NT2/D1 (cell line): ENCODE data around the gene SPECC1L.

Experiments
- DNase-seq: peaks from one replicate; pipeline ENCODE4 v3.0.0-alpha.2; 2011; ENCODE audit warnings: low read depth, low spot score
- H3K27me3 ChIP-seq: 2 replicates; pipeline ENCODE4 v1.6.0; 2011; ENCODE audit warnings: mild to moderate bottlenecking; ENCODE audit not compliant: insufficient read length, insufficient read depth
- H3K36me3 ChIP-seq: 2 replicates; pipeline ENCODE4 v1.6.1; 2011; ENCODE audit warnings: mild to moderate bottlenecking, low read length, mixed read lengths; ENCODE audit not compliant: insufficient read depth, insufficient read length
- H3K4me1 ChIP-seq: 2 replicates; pipeline ENCODE4 v1.5.1; 2011; ENCODE audit not compliant: insufficient read depth, insufficient read length
- H3K4me3 ChIP-seq: 2 replicates; pipeline ENCODE4 v1.5.1; 2011; ENCODE audit warnings: low read depth; ENCODE audit not compliant: insufficient read length
- H3K9ac ChIP-seq: 2 replicates; pipeline ENCODE4 v1.6.0; 2011; ENCODE audit warnings: low read depth; ENCODE audit not compliant: insufficient read length
- H3K9me3 ChIP-seq: 2 replicates; pipeline ENCODE4 v1.5.1; 2011; ENCODE audit warnings: mild to moderate bottlenecking, low read length; ENCODE audit not compliant: insufficient read depth
- SUZ12 ChIP-seq: IDR thresholded peaks from 2 replicates; pipeline ENCODE4 v1.6.1; 2011; ENCODE audit not compliant: insufficient read length, insufficient read depth; ENCODE audit errors: extremely low read depth
- YY1 ChIP-seq: IDR thresholded peaks from 2 replicates; pipeline ENCODE4 v1.6.1; 2011; ENCODE audit not compliant: insufficient read length, insufficient read depth
- ZNF274 ChIP-seq: IDR thresholded peaks from 2 replicates; pipeline ENCODE4 v1.6.1; 2011; ENCODE audit warnings: mild to moderate bottlenecking, low read depth, low read length

Gene SPECC1L

GRCh38 chr22:24411256-24412004 is 140.8 kb downstream of the SPECC1L start:
- Histone ChIP-seq H3K4me1 (peaks cover 6% of the 10 kb centered on the region), H3K9ac (no peak overlapping the region), H3K4me3 (no peak overlapping the region), H3K9me3 (no peaks in the 10 kb centered on the region), H3K36me3 (peaks cover 66% of the 10 kb centered on the region), H3K27me3 (no peaks in the 10 kb centered on the region)
- no peak for DNase-seq
- TF ChIP-seq ZNF274 (no peak), YY1 (no peak), SUZ12 (no peak)

GRCh38 chr22:24412274-24412673 is 141.6 kb downstream of the SPECC1L start:
- H3K4me3 ChIP-seq, result no peak overlapping the region
- no peaks in the 10 kb centered on the region for H3K9me3 ChIP-seq
- TF ChIP-seq SUZ12 (no peak), ZNF274 (no peak), YY1 (no peak)
- peaks cover 68% of the 10 kb centered on the region for H3K36me3 ChIP-seq
- no peak for DNase-seq
- H3K9ac ChIP-seq, result no peak overlapping the region
- H3K27me3 ChIP-seq, result no peaks in the 10 kb centered on the region
- peaks cover 4% of the 10 kb centered on the region for H3K4me1 ChIP-seq

GRCh38 chr22:24413271-24413670 is 142.6 kb downstream of the SPECC1L start:
- Histone ChIP-seq H3K9ac (no peak overlapping the region), H3K4me1 (peaks cover 4% of the 10 kb centered on the region), H3K9me3 (no peaks in the 10 kb centered on the region), H3K36me3 (peaks cover 66% of the 10 kb centered on the region), H3K27me3 (no peaks in the 10 kb centered on the region), H3K4me3 (no peak overlapping the region)
- no peak for TF ChIP-seq ZNF274
- TF ChIP-seq YY1, result no peak
- no peak for TF ChIP-seq SUZ12
- DNase-seq, result no peak

- no peak overlapping the region for H3K9ac ChIP-seq
- H3K4me3 ChIP-seq, result no peak overlapping the region
- H3K36me3 ChIP-seq, result peaks cover 61% of the 10 kb centered on the region
- peaks cover 7% of the 10 kb centered on the region for H3K4me1 ChIP-seq
- DNase-seq, result no peak
- TF ChIP-seq YY1 (no peak), ZNF274 (no peak), SUZ12 (no peak)
- H3K27me3 ChIP-seq, result no peaks in the 10 kb centered on the region
- H3K9me3 ChIP-seq, result no peaks in the 10 kb centered on the region
Observed at GRCh38 chr22:24413736-24414385, 143.2 kb downstream of the SPECC1L start.

GRCh38 chr22:24414523-24414922 is 143.9 kb downstream of the SPECC1L start:
- Histone ChIP-seq H3K36me3 (peaks cover 61% of the 10 kb centered on the region), H3K4me1 (peaks cover 13% of the 10 kb centered on the region), H3K9ac (no peak overlapping the region), H3K9me3 (no peaks in the 10 kb centered on the region), H3K4me3 (no peak overlapping the region), H3K27me3 (no peaks in the 10 kb centered on the region)
- no peak for DNase-seq
- no peak for TF ChIP-seq SUZ12
- no peak for TF ChIP-seq ZNF274
- TF ChIP-seq YY1, result no peak

GRCh38 chr22:24414984-24415945 is 144.6 kb downstream of the SPECC1L start:
- Histone ChIP-seq H3K4me1 (peaks cover 12% of the 10 kb centered on the region), H3K9ac (no peak overlapping the region), H3K27me3 (no peaks in the 10 kb centered on the region), H3K4me3 (no peak overlapping the region), H3K36me3 (peaks cover 61% of the 10 kb centered on the region), H3K9me3 (no peaks in the 10 kb centered on the region)
- no peak for DNase-seq
- TF ChIP-seq SUZ12 (no peak), ZNF274 (no peak), YY1 (no peak)

GRCh38 chr22:24416095-24416494 is 145.5 kb downstream of the SPECC1L start:
- no peaks in the 10 kb centered on the region for H3K9me3 ChIP-seq
- no peak overlapping the region for H3K9ac ChIP-seq
- peaks cover 15% of the 10 kb centered on the region for H3K4me1 ChIP-seq
- H3K27me3 ChIP-seq, result no peaks in the 10 kb centered on the region
- H3K36me3 ChIP-seq, result peaks cover 61% of the 10 kb centered on the region
- TF ChIP-seq ZNF274, result no peak
- no peak for TF ChIP-seq SUZ12
- no peak for TF ChIP-seq YY1
- H3K4me3 ChIP-seq, result no peak overlapping the region
- no peak for DNase-seq
